ENCODE measurements around the gene PTPRU.

PTPRU gene

GRCh38 chr1:29326123-29326522 lies 89.8 kb downstream of the PTPRU start:
- TF ChIP-seq CTCF (IDR thresholded peaks at IDR 0.05; ENCODE audit: low read depth, low read length, missing control alignments) = no peak
- DNase-seq (ENCODE audit: extremely low read depth, low read depth) = no peak
- H3K4me3 ChIP-seq (replicated peaks; ENCODE audit: low read depth, low read length) = no peak overlapping the region

- TF ChIP-seq CTCF (IDR thresholded peaks at IDR 0.05; ENCODE audit: low read depth, low read length, missing control alignments) = no peak
- H3K4me3 ChIP-seq (replicated peaks; ENCODE audit: low read depth, low read length) = no peak overlapping the region
- DNase-seq (ENCODE audit: extremely low read depth, low read depth) = no peak
Measured at GRCh38 chr1:29327223-29327935, 91.1 kb downstream of the PTPRU start.

- no peak for TF ChIP-seq CTCF (IDR thresholded peaks at IDR 0.05; ENCODE audit: low read depth, low read length, missing control alignments)
- no peak overlapping the region for H3K4me3 ChIP-seq (replicated peaks; ENCODE audit: low read depth, low read length)
- no peak for DNase-seq (ENCODE audit: extremely low read depth, low read depth)
Measured at GRCh38 chr1:29329022-29329775, 92.9 kb downstream of the PTPRU start.

- no peak overlapping the region for H3K4me3 ChIP-seq (replicated peaks; ENCODE audit: low read depth, low read length)
- no peak for DNase-seq (ENCODE audit: extremely low read depth, low read depth)
- no peak for TF ChIP-seq CTCF (IDR thresholded peaks at IDR 0.05; ENCODE audit: low read depth, low read length, missing control alignments)
Measured at GRCh38 chr1:29330089-29330488, 93.8 kb downstream of the PTPRU start.

GRCh38 chr1:29330856-29331255 lies 94.5 kb downstream of the PTPRU start:
- no peak overlapping the region for H3K4me3 ChIP-seq (replicated peaks; ENCODE audit: low read depth, low read length)
- no peak for DNase-seq (ENCODE audit: extremely low read depth, low read depth)
- TF ChIP-seq CTCF (IDR thresholded peaks at IDR 0.05; ENCODE audit: low read depth, low read length, missing control alignments) = no peak

GRCh38 chr1:29331309-29331708 lies 95.0 kb downstream of the PTPRU start:
- H3K4me3 ChIP-seq (replicated peaks; ENCODE audit: low read depth, low read length) = no peak overlapping the region
- no peak for TF ChIP-seq CTCF (IDR thresholded peaks at IDR 0.05; ENCODE audit: low read depth, low read length, missing control alignments)
- DNase-seq (ENCODE audit: extremely low read depth, low read depth) = no peak
